Gastrocnemius medialis (tissue), 4 donors: Measurements from ENCODE around the gene CYP4A22. TPM values are rescaled to one million over a fixed set of nuclear protein-coding genes. Genes with fewer than 3 reads are reported as not detected.
A peak's percentile ranks its signal among the peaks of the same experiment; 100 is the strongest.

Source experiments
- ATAC-seq, 2 donors: fragments of 150-250 bp; one replicate each; pipeline ENCODE4 v1.9.1; 2016
- DNase-seq, 2 donors: peaks; one replicate each; pipeline ENCODE4 v3.0.0-alpha.2; 2019
- H3K27ac ChIP-seq, 4 donors: fragments of 200-600 bp; sonication (generic); 1 replicate in 1 of 4; 2 replicates in 3 of 4; pipeline ENCODE4 v1.5.1; 2016 to 2018; ENCODE audit warnings: mild to moderate bottlenecking in 2 of 4, moderate library complexity in 1 of 4
- H3K27me3 ChIP-seq, 3 donors: fragments of 200-600 bp; sonication (generic) in 2 of 3; 1 replicate in 1 of 3; 2 replicates in 2 of 3; pipeline versions ENCODE4 v1.5.1 to v1.6.0; 2016 to 2019; ENCODE audit warnings: mild to moderate bottlenecking in 1 of 3, moderate library complexity in 1 of 3
- H3K36me3 ChIP-seq, 2 donors: fragments of 200-600 bp; sonication (generic) in 1 of 2; one replicate each; pipeline ENCODE4 v1.5.1; 2017 to 2018
- H3K4me1 ChIP-seq, 2 donors: fragments of 200-600 bp; sonication (generic) in 1 of 2; one replicate each; pipeline ENCODE4 v1.5.1; 2016 to 2017; ENCODE audit warnings: mild to moderate bottlenecking in 2 of 2
- H3K4me3 ChIP-seq, 4 donors: fragments of 200-600 bp; sonication (generic) in 3 of 4; 1 replicate in 1 of 4; 2 replicates in 3 of 4; pipeline ENCODE4 v1.5.1; 2016 to 2019; ENCODE audit warnings: mild to moderate bottlenecking in 2 of 4
- H3K9me3 ChIP-seq, 3 donors: fragments of 200-600 bp; sonication (generic) in 2 of 3; 1 replicate in 1 of 3; 2 replicates in 2 of 3; pipeline ENCODE4 v1.5.1; 2016 to 2019
- POLR2A ChIP-seq, 2 donors: fragments of 450-650 bp; IDR thresholded peaks; one replicate each; pipeline ENCODE4 v1.6.1; 2017; ENCODE audit warnings: antibody characterized with exemption in 2 of 2, mild to moderate bottlenecking in 2 of 2, moderate library complexity in 2 of 2
- in situ Hi-C, 4 donors: fragments of 200-750 bp; cut with MboI; loops; one replicate each; pipeline versions ENCODE4 v1.15.0 to v1.8.0; 2017; ENCODE audit warnings: low sequenced_read_pairs in 4 of 4
- intact Hi-C: fragments of 100-400 bp; cut with DNase I; formaldehyde crosslinking; loops from one replicate; pipeline ENCODE4 v1.15.1; 2023; ENCODE audit warnings: low total_unique reads
- total RNA-seq, 4 donors: library from RNA; depleted of rRNA; stranded (reverse); fragments of >200 nt; gene quantifications; one replicate each; pipeline versions ENCODE4 v1.1.0 to v1.2.3, GENCODE V29; 2016
- TF ChIP-seq, protein P1 (sequence below), 5 experiments: fragments of 450-650 bp in 3 of 5; fragments of 200-600 bp in 2 of 5; sonication (generic) in 2 of 5; IDR thresholded peaks in 4 of 5; conservative IDR thresholded peaks in 1 of 5; 1 replicate in 4 of 5; 2 replicates in 1 of 5; pipeline ENCODE4 v1.5.1; 2016 to 2019; ENCODE audit warnings: antibody characterized with exemption in 5 of 5, mild to moderate bottlenecking in 3 of 5, moderate library complexity in 3 of 5

CYP4A22 gene
- total RNA-seq, 4 donors from 2014 or later, result 0.20 to 0.47 (median 0.32) TPM; not detected in 1

DNA sequence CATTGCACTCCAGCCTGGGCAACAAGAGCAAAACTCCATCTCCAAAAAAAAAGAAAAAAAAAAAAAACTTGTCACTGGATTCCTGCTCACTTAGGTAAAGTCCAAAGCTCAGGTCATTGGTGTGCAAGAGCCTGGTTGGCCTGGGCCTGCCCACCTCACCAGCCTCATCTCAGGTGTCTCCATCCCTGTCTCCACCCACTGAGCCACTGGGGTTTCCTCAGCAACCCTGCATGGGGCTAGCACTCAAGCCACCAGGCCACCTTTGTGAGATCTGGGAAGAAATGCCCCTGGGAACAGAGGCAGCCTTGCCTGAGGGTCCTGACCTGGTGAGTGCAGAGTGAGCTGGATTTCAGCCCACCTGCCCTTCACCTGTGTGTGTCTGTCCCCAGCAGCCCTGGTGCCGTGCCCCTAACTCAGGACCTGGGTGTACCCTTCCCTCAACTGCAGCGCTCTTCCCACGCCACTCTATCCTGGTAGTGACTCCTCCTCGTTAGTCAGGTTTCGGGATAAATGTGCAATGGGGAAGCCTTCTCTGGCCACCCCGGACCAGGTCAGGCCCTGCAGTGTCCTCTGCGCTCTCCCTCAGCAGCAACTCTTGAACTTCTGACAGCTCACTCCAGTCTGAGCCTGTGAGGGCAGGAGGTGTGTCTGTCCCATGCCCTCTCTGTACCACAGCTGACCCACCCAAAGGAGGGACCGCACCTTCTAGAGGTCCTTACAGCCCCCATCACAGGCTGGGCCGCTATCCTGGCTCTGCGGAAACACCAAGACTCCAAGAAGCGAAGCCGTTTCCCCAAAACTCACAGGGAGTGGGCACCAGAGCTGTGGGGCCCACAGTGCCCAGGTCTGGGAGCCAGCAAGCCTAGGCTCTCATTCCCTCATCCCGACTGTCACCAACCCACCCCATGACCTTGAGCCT lies 49.3 kb downstream of the CYP4A22 start:
- in situ Hi-C loops (loop anchor here (25.0 kb wide), 4 partner anchors 151 to 526 kb away; partner anchors contain the start of genes CMPK1 (in 2 of the 4), FOXD2 (in 1 of the 4) and FOXE3 (in 1 of the 4)), intact Hi-C loops (no loop called here)
- H3K27me3 ChIP-seq, result peaks cover 0 to 1% (median 0%) of the 10 kb centered on the region in 3 donors
- ATAC-seq (no peak), DNase-seq (no peak)
- H3K4me1 ChIP-seq, result peaks cover 7 to 8% of the 10 kb centered on the region in 2 donors
- TF ChIP-seq, protein P1, sequence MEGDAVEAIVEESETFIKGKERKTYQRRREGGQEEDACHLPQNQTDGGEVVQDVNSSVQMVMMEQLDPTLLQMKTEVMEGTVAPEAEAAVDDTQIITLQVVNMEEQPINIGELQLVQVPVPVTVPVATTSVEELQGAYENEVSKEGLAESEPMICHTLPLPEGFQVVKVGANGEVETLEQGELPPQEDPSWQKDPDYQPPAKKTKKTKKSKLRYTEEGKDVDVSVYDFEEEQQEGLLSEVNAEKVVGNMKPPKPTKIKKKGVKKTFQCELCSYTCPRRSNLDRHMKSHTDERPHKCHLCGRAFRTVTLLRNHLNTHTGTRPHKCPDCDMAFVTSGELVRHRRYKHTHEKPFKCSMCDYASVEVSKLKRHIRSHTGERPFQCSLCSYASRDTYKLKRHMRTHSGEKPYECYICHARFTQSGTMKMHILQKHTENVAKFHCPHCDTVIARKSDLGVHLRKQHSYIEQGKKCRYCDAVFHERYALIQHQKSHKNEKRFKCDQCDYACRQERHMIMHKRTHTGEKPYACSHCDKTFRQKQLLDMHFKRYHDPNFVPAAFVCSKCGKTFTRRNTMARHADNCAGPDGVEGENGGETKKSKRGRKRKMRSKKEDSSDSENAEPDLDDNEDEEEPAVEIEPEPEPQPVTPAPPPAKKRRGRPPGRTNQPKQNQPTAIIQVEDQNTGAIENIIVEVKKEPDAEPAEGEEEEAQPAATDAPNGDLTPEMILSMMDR (IDR thresholded peaks at IDR 0.05 in 4 of 5, conservative IDR thresholded peaks at IDR 0.05 in 1 of 5), result no peak
- TF ChIP-seq POLR2A (IDR thresholded peaks at IDR 0.05), result no peak
- no peaks in the 10 kb centered on the region for H3K9me3 ChIP-seq
- no peak overlapping the region for H3K27ac ChIP-seq
- H3K4me3 ChIP-seq, result no peak overlapping the region
- no peaks in the 10 kb centered on the region for H3K36me3 ChIP-seq

DNA sequence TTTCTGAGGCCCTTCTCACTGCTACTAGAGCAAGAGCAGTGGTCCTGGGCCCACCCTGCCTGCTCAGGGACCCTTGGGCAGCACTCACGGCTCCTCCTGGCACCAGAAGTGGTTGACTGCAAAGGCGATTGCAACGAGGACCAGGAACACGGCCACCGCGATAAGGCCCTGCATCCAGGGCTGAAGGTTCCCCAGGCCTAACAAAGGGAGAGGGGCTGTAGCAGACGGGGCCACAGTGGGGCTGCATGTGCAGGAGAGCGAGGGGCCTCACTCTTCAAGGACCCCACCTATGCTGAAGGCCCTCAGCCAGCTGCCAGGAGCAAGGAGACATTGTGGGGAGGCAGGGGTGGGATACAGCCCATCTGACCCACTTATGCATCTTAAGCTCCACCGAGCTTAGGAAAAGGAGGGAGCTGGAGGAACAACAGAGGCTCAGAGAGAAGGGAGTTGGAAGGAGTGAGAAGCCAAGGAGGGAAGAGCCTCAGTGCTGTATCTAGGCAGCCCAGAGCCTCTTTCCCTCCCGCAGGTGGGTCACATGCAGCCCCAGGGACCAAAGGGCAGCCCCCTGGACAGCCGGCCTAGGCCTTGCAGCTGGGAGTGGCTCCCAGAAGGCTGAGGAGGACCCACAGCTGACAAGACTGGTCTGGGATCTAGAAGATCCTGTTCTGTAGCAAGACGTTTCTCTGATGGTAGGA lies 50.1 kb downstream of the CYP4A22 start:
- in situ Hi-C loops, result loop anchor here (25.0 kb wide), 4 partner anchors 150 to 525 kb away; partner anchors contain the start of genes CMPK1 (in 2 of the 4), FOXD2 (in 1 of the 4) and FOXE3 (in 1 of the 4)
- Histone ChIP-seq H3K36me3 (no peaks in the 10 kb centered on the region), H3K27ac (no peak overlapping the region), H3K9me3 (no peaks in the 10 kb centered on the region), H3K4me1 (peaks cover 7 to 8% of the 10 kb centered on the region in 2 donors), H3K27me3 (no peaks in the 10 kb centered on the region), H3K4me3 (no peak overlapping the region)
- no peak for TF ChIP-seq POLR2A (IDR thresholded peaks at IDR 0.05)
- TF ChIP-seq, protein P1 (IDR thresholded peaks at IDR 0.05 in 4 of 5, conservative IDR thresholded peaks at IDR 0.05 in 1 of 5), result no peak
- intact Hi-C loops, result no loop called here
- DNase-seq, result no peak
- no peak for ATAC-seq

DNA sequence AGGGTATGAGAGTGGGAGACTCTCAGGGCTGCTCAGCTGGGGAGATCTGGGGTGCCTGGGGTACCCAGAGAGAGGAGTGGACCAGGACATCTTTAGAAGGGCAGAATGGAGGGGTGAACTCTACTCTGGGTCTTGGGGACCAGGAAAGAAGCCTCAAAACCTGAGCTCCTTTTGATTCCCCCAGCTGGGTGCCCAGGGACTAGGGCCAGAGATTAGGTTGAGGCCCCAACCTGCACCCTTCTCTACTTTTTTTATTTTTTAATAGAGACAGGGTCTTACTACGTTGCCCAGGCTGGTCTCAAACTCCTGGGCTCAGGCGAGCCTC lies 50.6 kb downstream of the CYP4A22 start:
- no peaks in the 10 kb centered on the region for H3K36me3 ChIP-seq
- H3K27me3 ChIP-seq, result no peaks in the 10 kb centered on the region
- TF ChIP-seq POLR2A (IDR thresholded peaks at IDR 0.05), result no peak
- TF ChIP-seq, protein P1 (IDR thresholded peaks at IDR 0.05 in 4 of 5, conservative IDR thresholded peaks at IDR 0.05 in 1 of 5), result no peak
- no peak overlapping the region for H3K27ac ChIP-seq
- in situ Hi-C loops (loop anchor here (25.0 kb wide), 4 partner anchors 149 to 524 kb away; partner anchors contain the start of genes CMPK1 (in 2 of the 4), FOXD2 (in 1 of the 4) and FOXE3 (in 1 of the 4)), intact Hi-C loops (no loop called here)
- peaks cover 7 to 11% of the 10 kb centered on the region in 2 donors for H3K4me1 ChIP-seq
- no peaks in the 10 kb centered on the region for H3K9me3 ChIP-seq
- H3K4me3 ChIP-seq, result no peak overlapping the region
- DNase-seq (no peak), ATAC-seq (no peak)

DNA sequence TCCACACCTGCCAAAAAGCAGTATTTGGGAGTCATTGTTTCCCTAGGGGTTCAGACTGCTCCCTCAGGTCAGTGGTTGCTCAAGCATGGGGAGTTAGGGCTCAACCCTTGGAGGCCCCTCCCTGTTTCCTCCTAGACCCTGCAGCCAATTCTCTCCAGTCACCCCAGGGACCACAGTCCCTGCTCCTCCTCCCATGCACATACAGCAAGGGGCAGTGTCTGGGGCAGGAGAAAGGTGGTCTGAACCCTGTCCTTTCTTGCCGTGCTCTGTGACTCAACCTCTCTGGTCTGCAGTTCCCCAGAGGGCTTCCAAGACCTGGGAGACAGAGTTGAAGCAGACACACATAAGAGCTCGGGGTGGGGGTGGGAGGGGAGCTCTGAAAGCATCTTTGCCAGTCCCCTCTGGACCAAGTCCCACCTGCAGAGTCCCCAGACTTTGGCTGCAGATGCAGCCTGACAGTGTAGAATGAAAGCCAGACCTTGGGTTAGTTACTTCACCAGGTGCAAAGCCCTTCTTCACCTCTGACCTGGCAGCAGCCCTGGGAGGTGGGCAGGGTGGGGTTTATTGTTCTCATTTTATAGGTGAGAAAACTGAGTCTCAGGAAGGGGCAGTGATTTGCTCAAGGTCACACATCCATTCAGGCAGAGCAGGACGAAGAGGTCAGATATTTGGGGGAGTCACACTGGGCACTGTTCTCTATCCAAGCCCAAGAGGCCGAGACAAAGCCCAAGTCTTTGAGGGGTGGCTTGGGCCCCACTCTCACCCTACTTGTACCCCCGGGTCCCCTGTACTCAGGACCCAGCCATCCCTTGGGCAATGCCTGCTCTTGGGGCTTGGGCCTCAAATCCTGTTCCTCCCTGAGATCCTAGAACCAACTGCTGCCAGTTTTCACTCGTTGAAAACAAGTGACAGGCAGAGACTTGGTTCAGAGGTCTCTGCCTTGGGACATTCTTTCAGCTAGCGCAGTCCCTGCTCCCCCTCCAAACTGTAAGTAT lies 51.8 kb downstream of the CYP4A22 start:
- ATAC-seq (no peak), DNase-seq (no peak)
- no peaks in the 10 kb centered on the region for H3K27me3 ChIP-seq
- peaks cover 7 to 14% of the 10 kb centered on the region in 2 donors for H3K4me1 ChIP-seq
- H3K4me3 ChIP-seq, result no peak overlapping the region
- no peaks in the 10 kb centered on the region for H3K9me3 ChIP-seq
- H3K36me3 ChIP-seq, result no peaks in the 10 kb centered on the region
- H3K27ac ChIP-seq, result peak overlapping the region; percentile 29 to 80 (median 71)
- TF ChIP-seq POLR2A (IDR thresholded peaks at IDR 0.05), result no peak
- TF ChIP-seq, protein P1 (IDR thresholded peaks at IDR 0.05 in 4 of 5, conservative IDR thresholded peaks at IDR 0.05 in 1 of 5), result no peak
- in situ Hi-C loops (loop anchor here (25.0 kb wide), 4 partner anchors 148 to 523 kb away; partner anchors contain the start of genes CMPK1 (in 2 of the 4), FOXD2 (in 1 of the 4) and FOXE3 (in 1 of the 4)), intact Hi-C loops (no loop called here)
